Right atrium auricular region (tissue), 2 donors: Measurements from ENCODE around the gene ARHGDIA. TPM values are rescaled to one million over a fixed set of nuclear protein-coding genes. Genes with fewer than 3 reads are reported as not detected.
"Not testable (repeated sequence)": the region's sequence is repeated elsewhere in the genome, so short reads cannot be mapped to it uniquely, and the experiment has no call there.

Experiments used
- DNase-seq: peaks from one replicate; pipeline ENCODE4 v3.0.0-alpha.2; 2019; ENCODE audit warnings: low spot score
- H3K27ac ChIP-seq, 2 donors: fragments of 200-600 bp; sonication (generic); 1 replicate in 1 of 2; 2 replicates in 1 of 2; pipeline ENCODE4 v1.5.1; 2016 to 2019
- H3K27me3 ChIP-seq, 2 donors: fragments of 200-600 bp; sonication (generic); one replicate each; pipeline versions ENCODE4 v1.5.1 to v1.6.0; 2017 to 2019
- H3K36me3 ChIP-seq: fragments of 200-600 bp; sonication (generic); one replicate; pipeline ENCODE4 v1.5.1; 2016
- H3K4me1 ChIP-seq, 2 donors: fragments of 200-600 bp; sonication (generic); one replicate each; pipeline versions ENCODE4 v1.5.1 to v1.6.0; 2017 to 2019
- H3K4me3 ChIP-seq, 2 donors: fragments of 200-600 bp; sonication (generic); 1 replicate in 1 of 2; 2 replicates in 1 of 2; pipeline ENCODE4 v1.5.1; 2017 to 2019; ENCODE audit warnings: mild to moderate bottlenecking in 1 of 2, moderate library complexity in 1 of 2
- H3K9me3 ChIP-seq, 2 donors: fragments of 200-600 bp; sonication (generic); one replicate each; pipeline ENCODE4 v1.5.1; 2019
- total RNA-seq, 2 donors: library from RNA; depleted of rRNA; stranded (reverse); fragments of >200 nt; gene quantifications; one replicate each; pipeline ENCODE4 v1.1.0, GENCODE V29; 2016
- TF ChIP-seq, protein P1 (sequence below), 2 donors: fragments of 200-600 bp; sonication (generic); IDR thresholded peaks; one replicate each; pipeline ENCODE4 v1.5.1; 2019; ENCODE audit warnings: antibody characterized with exemption in 2 of 2

The ARHGDIA gene
- total RNA-seq, 2 donors from 2014 or later = 59.4 to 145 TPM

DNA sequence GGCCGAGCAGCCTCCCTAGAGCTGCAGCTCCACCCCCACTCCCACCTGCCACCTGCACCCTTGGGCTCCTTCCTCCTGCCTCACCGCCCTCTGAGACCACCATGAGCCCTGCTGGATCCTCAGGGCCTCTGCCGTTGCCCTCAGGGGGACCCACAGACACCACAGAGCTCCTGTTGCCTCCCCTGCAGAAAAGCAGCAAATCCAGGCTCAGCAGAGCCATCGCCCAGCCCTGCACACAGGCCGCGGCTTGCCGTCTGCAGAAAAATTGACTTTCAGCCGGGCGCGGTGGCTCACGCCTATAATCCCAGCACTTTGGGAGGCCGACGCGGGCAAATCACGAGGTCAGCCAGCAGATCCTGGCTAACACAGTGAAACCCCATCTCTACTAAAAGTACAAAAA is 29.3 kb downstream of the ARHGDIA start:
- peaks cover 0 to 7% of the 10 kb centered on the region in 2 donors for H3K4me1 ChIP-seq
- H3K36me3 ChIP-seq = peaks cover 38% of the 10 kb centered on the region
- H3K4me3 ChIP-seq = no peak overlapping the region
- no peak for DNase-seq
- TF ChIP-seq, protein P1, sequence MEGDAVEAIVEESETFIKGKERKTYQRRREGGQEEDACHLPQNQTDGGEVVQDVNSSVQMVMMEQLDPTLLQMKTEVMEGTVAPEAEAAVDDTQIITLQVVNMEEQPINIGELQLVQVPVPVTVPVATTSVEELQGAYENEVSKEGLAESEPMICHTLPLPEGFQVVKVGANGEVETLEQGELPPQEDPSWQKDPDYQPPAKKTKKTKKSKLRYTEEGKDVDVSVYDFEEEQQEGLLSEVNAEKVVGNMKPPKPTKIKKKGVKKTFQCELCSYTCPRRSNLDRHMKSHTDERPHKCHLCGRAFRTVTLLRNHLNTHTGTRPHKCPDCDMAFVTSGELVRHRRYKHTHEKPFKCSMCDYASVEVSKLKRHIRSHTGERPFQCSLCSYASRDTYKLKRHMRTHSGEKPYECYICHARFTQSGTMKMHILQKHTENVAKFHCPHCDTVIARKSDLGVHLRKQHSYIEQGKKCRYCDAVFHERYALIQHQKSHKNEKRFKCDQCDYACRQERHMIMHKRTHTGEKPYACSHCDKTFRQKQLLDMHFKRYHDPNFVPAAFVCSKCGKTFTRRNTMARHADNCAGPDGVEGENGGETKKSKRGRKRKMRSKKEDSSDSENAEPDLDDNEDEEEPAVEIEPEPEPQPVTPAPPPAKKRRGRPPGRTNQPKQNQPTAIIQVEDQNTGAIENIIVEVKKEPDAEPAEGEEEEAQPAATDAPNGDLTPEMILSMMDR (IDR thresholded peaks at IDR 0.05) = no peak
- no peaks in the 10 kb centered on the region for H3K9me3 ChIP-seq
- no peaks in the 10 kb centered on the region for H3K27me3 ChIP-seq
- H3K27ac ChIP-seq = peak overlapping the region in 1 of 2 donors; percentile 66

DNA sequence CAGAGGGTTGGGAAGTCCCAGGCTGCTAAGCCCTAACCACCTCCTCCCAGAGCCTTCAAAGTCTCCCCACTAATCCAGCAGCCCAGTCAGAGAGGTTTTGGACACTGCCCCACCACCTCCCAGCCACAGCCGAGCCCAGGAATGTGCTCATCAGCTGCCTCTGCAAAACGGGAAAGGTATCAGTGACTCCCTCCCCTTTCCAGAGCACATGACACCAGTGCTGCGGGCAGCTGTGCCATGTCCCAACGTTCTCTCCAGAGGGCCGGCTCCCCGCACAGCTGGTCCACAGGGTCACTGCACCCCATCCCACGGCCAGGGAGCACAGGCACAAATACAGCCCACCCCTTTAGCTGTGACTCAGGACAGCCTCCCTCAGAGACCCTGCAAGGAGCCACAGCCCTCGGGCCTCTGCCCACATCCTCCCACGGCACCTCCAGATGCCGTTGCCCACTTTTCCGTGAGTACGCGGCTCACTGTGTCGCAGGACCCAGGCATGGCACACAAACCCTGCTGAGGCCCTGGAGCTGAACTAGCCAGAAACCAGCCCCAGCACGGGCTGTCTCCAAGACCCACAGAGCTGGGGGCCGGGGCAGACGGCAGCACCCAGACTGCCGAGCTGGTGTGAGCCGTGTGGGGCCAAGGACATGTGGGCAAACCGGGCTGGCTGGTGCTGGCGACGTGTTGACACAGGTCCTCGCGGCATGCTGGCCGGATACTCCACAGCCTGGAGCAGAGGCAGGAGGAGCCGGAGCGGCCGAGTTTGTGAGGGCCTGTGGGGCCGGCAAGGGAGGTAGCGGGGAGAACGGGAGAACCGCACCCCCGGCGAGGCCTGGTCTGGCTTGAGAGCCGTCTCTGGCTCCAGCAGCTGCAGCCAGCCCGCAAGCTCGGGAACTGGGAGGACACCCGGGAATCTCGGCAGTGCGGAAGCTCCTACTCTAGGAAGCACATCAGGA is 30.0 kb downstream of the ARHGDIA start:
- Histone ChIP-seq H3K4me1 (peaks cover 0 to 7% of the 10 kb centered on the region in 2 donors), H3K9me3 (no peaks in the 10 kb centered on the region), H3K27ac (peak overlapping the region; percentile 46 to 66), H3K36me3 (peaks cover 30% of the 10 kb centered on the region), H3K27me3 (no peaks in the 10 kb centered on the region), H3K4me3 (no peak overlapping the region)
- TF ChIP-seq, protein P1 (IDR thresholded peaks at IDR 0.05) = no peak
- DNase-seq = no peak

DNA sequence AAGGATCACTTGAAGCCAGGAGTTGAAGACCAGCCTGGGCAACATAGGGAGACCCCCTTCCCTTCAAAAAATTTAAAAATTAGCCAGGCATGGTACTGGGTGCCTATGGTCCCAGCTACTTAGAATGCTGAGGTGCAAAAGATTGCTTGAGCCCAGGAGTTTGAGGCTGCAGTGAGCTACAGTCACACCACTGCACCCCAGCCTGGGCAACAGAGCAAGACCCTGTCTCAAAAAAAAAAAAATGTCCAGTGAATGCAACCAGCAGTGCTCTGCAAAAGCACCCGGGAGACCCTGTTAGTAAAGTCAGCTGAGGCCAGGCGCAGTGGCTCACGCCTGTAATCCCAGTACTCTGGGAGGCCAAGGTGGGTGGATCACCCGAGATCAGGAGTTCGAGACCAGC is 31.1 kb downstream of the ARHGDIA start:
- H3K27ac ChIP-seq, DNase-seq, H3K4me1 ChIP-seq, H3K4me3 ChIP-seq, H3K27me3 ChIP-seq, H3K9me3 ChIP-seq: not testable (repeated sequence)
- peaks cover 20% of the 10 kb centered on the region for H3K36me3 ChIP-seq

DNA sequence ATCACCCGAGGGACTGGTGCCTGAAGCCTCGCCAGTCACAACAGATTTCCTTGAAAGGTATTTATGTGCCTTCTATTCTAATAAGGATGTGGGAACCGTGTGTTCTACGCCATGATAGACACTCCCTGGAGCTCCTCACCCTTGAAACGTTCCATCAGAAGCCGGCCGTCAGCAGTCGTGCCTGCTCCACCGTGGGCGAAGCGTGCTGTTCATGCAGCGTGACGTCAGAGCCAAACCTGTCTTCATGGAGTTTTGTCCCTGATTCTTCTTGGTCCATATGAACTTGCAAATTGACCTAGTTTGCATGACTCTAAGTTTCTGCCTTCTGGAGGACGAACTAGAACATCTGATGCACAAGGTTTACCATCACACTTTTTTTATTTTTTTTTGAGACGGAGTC is 31.8 kb downstream of the ARHGDIA start:
- peaks cover 0 to 9% of the 10 kb centered on the region in 2 donors for H3K4me1 ChIP-seq
- no peak overlapping the region for H3K4me3 ChIP-seq
- no peaks in the 10 kb centered on the region for H3K9me3 ChIP-seq
- no peak for DNase-seq
- H3K36me3 ChIP-seq = peaks cover 12% of the 10 kb centered on the region
- TF ChIP-seq, protein P1 (IDR thresholded peaks at IDR 0.05) = no peak
- no peak overlapping the region for H3K27ac ChIP-seq
- no peaks in the 10 kb centered on the region for H3K27me3 ChIP-seq

DNA sequence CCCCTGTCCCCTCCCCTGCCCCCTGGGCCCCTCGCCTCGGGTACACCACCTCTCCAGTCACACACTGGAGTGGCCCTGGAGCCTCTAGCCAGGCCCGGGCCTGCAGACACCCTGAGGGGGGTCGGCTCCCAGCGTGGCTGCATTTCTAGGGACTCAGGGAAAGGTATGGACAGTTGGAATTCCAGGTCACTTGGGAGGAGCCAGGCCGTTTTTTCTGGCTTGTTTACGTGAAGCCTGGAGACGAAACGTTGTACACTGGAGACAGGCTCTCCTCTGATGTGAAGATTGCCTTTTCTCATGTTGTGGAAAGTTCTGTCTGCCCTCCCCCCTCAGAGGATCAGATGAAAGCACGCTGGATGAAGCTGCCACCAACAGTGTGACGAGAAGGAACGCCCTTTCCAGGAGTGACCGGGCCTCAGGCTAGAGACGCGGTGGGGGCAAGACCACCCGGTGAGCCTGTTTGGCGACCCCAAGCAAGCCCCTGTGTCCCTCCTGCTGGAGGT is 32.3 kb downstream of the ARHGDIA start:
- Histone ChIP-seq H3K4me3 (no peak overlapping the region), H3K27me3 (no peaks in the 10 kb centered on the region), H3K36me3 (peaks cover 8% of the 10 kb centered on the region), H3K4me1 (peaks cover 0 to 14% of the 10 kb centered on the region in 2 donors), H3K9me3 (no peaks in the 10 kb centered on the region), H3K27ac (no peak overlapping the region)
- TF ChIP-seq, protein P1 (IDR thresholded peaks at IDR 0.05) = no peak
- no peak for DNase-seq

DNA sequence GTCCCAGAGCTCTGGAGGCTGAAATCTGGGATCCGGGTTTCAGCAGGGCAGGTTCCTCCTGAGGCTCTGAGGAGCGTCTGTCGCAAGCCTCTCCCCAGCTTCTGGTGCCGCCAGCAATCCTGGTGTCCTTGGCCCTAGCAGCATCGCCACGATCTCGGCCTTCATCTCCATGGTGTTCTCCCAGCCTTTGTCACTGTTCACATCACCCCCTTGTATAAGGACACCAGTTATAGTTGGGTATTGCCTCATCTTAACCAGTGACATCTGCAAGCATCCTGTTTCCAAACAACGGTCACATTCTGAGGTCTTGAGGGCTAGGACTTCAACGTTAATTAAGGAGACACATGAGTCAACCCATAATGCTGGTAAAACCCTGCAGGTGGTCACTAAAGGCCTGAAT is 33.5 kb downstream of the ARHGDIA start:
- Histone ChIP-seq H3K9me3 (no peaks in the 10 kb centered on the region), H3K27ac (no peak overlapping the region), H3K4me1 (peaks cover 0 to 19% of the 10 kb centered on the region in 2 donors), H3K27me3 (no peaks in the 10 kb centered on the region), H3K4me3 (no peak overlapping the region), H3K36me3 (no peaks in the 10 kb centered on the region)
- no peak for DNase-seq
- TF ChIP-seq, protein P1 (IDR thresholded peaks at IDR 0.05) = no peak
